HepG2 (cell line): ENCODE data around the gene NECAP2. TPM values are rescaled to one million over a fixed set of nuclear protein-coding genes. Genes with fewer than 3 reads are reported as not detected.

Experiments
- ARID4A ChIP-seq: sonication (generic); formaldehyde crosslinking; IDR thresholded peaks from 2 replicates; pipeline ENCODE4 v1.5.0; 2020; ENCODE audit warnings: mild to moderate bottlenecking, missing genetic modification reagents, borderline replicate concordance
- ARNT ChIP-seq: fragments of 450-650 bp; IDR thresholded peaks from 2 replicates; pipeline ENCODE4 v1.6.1; 2017
- DR1 ChIP-seq: sonication (generic); formaldehyde crosslinking; IDR thresholded peaks from 2 replicates; pipeline ENCODE4 v1.8.0; 2021; ENCODE audit warnings: mild to moderate bottlenecking, missing genetic modification reagents, inconsistent platforms
- EHMT2 ChIP-seq: fragments of 200-600 bp; sonication (generic); IDR thresholded peaks from 2 replicates; pipeline ENCODE4 v1.7.0; 2017; ENCODE audit warnings: antibody characterized with exemption, low read depth, low read length, borderline replicate concordance
- ELF3 ChIP-seq: IDR thresholded peaks from 2 replicates; pipeline ENCODE4 v1.6.1; 2016; ENCODE audit warnings: missing genetic modification reagents, missing compliant biosample characterization
- HNRNPH1 ChIP-seq: fragments of 200-400 bp; formaldehyde crosslinking; optimal IDR thresholded peaks from 2 replicates; pipeline ENCODE3; 2017; ENCODE audit warnings: mild to moderate bottlenecking, low read depth, low read length
- KLF11 ChIP-seq: IDR thresholded peaks from 2 replicates; pipeline ENCODE4 v1.6.1; 2016; ENCODE audit warnings: missing compliant biosample characterization
- MED13 ChIP-seq: sonication (generic); formaldehyde crosslinking; IDR thresholded peaks from 2 replicates; pipeline ENCODE4 v1.5.0; 2020; ENCODE audit warnings: missing genetic modification reagents
- POLR2AphosphoS5 ChIP-seq: IDR thresholded peaks from 2 replicates; pipeline ENCODE4 v1.6.1; 2012; ENCODE audit warnings: low read depth, low read length
- RFXANK ChIP-seq: IDR thresholded peaks from 2 replicates; pipeline ENCODE4 v1.6.1; 2016
- SALL1 ChIP-seq: sonication (generic); formaldehyde crosslinking; IDR thresholded peaks from 2 replicates; pipeline ENCODE4 v1.8.0; 2022; ENCODE audit warnings: mild to moderate bottlenecking, missing genetic modification reagents
- SNAPC5 ChIP-seq: sonication (generic); formaldehyde crosslinking; IDR thresholded peaks from 2 replicates; pipeline ENCODE4 v1.8.1; 2023; ENCODE audit warnings: mild to moderate bottlenecking, missing genetic modification reagents, borderline replicate concordance
- STAT5B ChIP-seq: sonication (generic); formaldehyde crosslinking; IDR thresholded peaks from 2 replicates; pipeline ENCODE4 v1.4.0; 2020; ENCODE audit warnings: missing genetic modification reagents
- TP53 ChIP-seq: sonication (generic); formaldehyde crosslinking; conservative IDR thresholded peaks from 2 replicates; pipeline ENCODE4 v1.4.0; 2020; ENCODE audit warnings: missing genetic modification reagents
- ZBTB33 ChIP-seq: sonication (generic); formaldehyde crosslinking; IDR thresholded peaks from 2 replicates; pipeline ENCODE4 v1.4.0; 2020; ENCODE audit warnings: missing genetic modification reagents
- ZFP1 ChIP-seq: IDR thresholded peaks from 2 replicates; pipeline ENCODE4 v1.6.1; 2016
- ZFX ChIP-seq: sonication (generic); formaldehyde crosslinking; IDR thresholded peaks from 2 replicates; pipeline ENCODE4 v1.4.0; 2020; ENCODE audit warnings: mild to moderate bottlenecking, low read depth, missing genetic modification reagents, moderate library complexity
- ZGPAT ChIP-seq: IDR thresholded peaks from 2 replicates; pipeline ENCODE4 v1.6.1; 2016; ENCODE audit warnings: mild to moderate bottlenecking
- ZKSCAN1 ChIP-seq: fragments of 150-350 bp; IDR thresholded peaks from 2 replicates; pipeline ENCODE4 v1.6.1; 2014; ENCODE audit warnings: low read length
- ZNF205 ChIP-seq: IDR thresholded peaks from 2 replicates; pipeline ENCODE4 v1.6.1; 2018; ENCODE audit warnings: missing biosample characterization, missing genetic modification reagents
- ZNF501 ChIP-seq: sonication (generic); formaldehyde crosslinking; IDR thresholded peaks from 2 replicates; pipeline ENCODE4 v1.5.1; 2020; ENCODE audit warnings: mild to moderate bottlenecking, moderate library complexity, missing genetic modification reagents
- ZNF607 ChIP-seq: sonication (generic); formaldehyde crosslinking; IDR thresholded peaks from 2 replicates; pipeline ENCODE4 v1.5.1; 2020; ENCODE audit warnings: missing genetic modification reagents, mild to moderate bottlenecking, borderline replicate concordance
- polyA plus RNA-seq, 8 experiments: library from polyadenylated mRNA; depleted of rRNA in 3 of 8; stranded (reverse) in 7 of 8; unstranded in 1 of 8; fragments of >200 nt; fragmentation: Illumina TruSeq in 4 of 8; extraction: Trizol in 4 of 8; gene quantifications; 2 replicates each; pipeline versions ENCODE4 v1.2.1 to v1.2.3, GENCODE V29; 2011 to 2016; ENCODE audit warnings: low read depth in 4 of 8, missing spikeins in 1 of 8, mixed read lengths in 1 of 8; ENCODE audit not compliant: insufficient read depth in 1 of 8
- total RNA-seq, 5 experiments: library from RNA; depleted of rRNA; stranded (reverse); fragments of >200 nt; fragmentation: Illumina TruSeq; extraction: Trizol; gene quantifications; 2 replicates each; pipeline ENCODE4 v1.2.3, GENCODE V29; 2016; ENCODE audit warnings: low read depth in 1 of 5
- TF ChIP-seq, protein P1 (sequence below): sonication (generic); formaldehyde crosslinking; IDR thresholded peaks from 2 replicates; pipeline ENCODE4 v1.4.0; 2020; ENCODE audit warnings: missing genetic modification reagents

NECAP2 gene
- total and polyA plus RNA-seq, 2 of the 13 experiments (the other 11 are each of a cell fraction or from before 2014, with no cell fraction given): 38.5 to 52.3 TPM

DNA sequence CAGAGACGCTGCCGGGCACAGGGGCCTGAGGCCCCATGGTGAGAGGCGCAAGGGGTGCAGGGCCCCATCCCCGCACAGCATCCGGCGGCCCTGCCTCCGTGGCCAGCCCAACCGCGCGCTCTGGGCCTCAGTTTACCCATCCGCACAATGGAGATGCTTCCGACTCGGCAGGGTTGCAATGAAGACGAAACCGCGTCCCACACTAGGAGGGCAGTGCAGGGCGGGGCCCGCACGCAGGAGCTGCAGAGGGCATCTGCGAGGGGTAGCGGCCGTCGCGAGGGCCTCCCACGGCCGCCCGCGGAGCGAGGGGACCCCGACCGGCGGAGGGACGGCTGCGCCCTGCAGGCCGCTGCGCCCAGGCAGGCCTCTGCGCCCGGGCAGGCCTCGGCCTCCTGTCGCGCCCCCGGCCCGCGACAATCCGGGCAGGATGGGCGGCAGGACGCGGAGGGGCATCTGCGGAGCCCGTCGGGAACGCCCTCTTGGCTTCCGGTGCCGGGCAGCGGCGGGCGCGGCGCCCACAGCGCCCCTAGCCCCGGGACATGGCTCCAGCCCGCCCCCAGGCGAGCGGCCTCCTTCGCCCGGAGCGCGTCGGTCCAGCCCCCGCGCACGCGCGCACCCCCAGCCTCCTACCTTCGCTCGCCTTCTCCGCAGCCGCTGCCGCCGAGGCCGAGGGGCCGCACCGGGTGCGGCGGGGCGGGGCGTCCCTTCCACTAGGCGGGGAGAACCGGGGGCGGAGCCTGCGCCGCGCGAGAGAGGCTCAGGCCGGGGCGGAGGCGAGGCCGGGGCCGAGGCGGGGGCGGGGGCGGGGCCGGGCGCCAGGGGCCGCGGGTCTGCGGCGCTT, 58.3 kb downstream of the NECAP2 start (continued):
- no peak for TF ChIP-seq POLR2AphosphoS5
- TF ChIP-seq TP53 (CRISPR knock-in tag): no peak
- TF ChIP-seq RFXANK: no peak
- no peak for TF ChIP-seq STAT5B (CRISPR knock-in tag)
- no peak for TF ChIP-seq ZKSCAN1
- TF ChIP-seq ELF3: no peak; the same call in 1 of the 2 replicates
- TF ChIP-seq SNAPC5 (CRISPR knock-in tag): no peak
- TF ChIP-seq ZFP1: no peak
- TF ChIP-seq, protein P1, sequence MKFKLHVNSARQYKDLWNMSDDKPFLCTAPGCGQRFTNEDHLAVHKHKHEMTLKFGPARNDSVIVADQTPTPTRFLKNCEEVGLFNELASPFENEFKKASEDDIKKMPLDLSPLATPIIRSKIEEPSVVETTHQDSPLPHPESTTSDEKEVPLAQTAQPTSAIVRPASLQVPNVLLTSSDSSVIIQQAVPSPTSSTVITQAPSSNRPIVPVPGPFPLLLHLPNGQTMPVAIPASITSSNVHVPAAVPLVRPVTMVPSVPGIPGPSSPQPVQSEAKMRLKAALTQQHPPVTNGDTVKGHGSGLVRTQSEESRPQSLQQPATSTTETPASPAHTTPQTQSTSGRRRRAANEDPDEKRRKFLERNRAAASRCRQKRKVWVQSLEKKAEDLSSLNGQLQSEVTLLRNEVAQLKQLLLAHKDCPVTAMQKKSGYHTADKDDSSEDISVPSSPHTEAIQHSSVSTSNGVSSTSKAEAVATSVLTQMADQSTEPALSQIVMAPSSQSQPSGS (CRISPR knock-in tag): no peak
- no peak for TF ChIP-seq MED13 (CRISPR knock-in tag)
- peak; percentile 66 for TF ChIP-seq ARID4A (CRISPR knock-in tag)
- TF ChIP-seq DR1 (CRISPR knock-in tag): no peak
- TF ChIP-seq KLF11: no peak
- no peak for TF ChIP-seq ZNF501 (CRISPR knock-in tag)
- peak; percentile 23 for TF ChIP-seq SALL1 (CRISPR knock-in tag)
- TF ChIP-seq ZGPAT (CRISPR knock-in tag): no peak; the same call in 1 of the 2 replicates
- no peak for TF ChIP-seq HNRNPH1
- TF ChIP-seq ZNF607: peak; percentile 61
- no peak for TF ChIP-seq EHMT2
- no peak for TF ChIP-seq ARNT
- TF ChIP-seq ZNF205 (CRISPR knock-in tag): no peak
- TF ChIP-seq ZBTB33 (CRISPR knock-in tag): no peak
- peak; percentile 91 for TF ChIP-seq ZFX (CRISPR knock-in tag)
